Measurements from ENCODE around the gene CCDC12.

Gene CCDC12

DNA sequence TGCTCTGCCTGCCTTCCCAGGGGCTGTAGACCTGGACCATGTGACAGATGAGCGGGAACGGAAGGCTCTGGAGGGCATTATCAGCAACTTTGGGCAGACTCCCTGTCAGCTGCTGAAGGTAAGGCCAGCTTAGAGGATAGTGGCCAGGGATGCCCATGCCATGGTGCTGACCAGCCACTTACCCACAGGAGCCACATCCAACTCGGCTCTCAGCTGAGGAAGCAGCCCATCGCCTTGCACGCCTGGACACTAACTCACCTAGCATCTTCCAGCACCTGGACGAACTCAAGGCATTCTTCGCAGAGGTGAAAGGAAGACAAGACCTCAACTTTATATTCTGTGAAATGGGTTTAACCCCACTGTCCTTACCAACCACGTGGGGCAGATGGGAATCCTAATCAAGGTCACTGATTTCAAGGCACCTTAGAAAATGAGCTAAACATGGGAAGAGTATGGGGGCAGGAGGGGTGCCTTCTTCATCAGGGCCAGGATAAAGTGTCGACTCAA is 29.7 kb upstream of the CCDC12 start:
- Histone ChIP-seq H3K9ac (ENCODE audit: low read length) (no peak overlapping the region), H3K9me3 (ENCODE audit: control insufficient read depth, low read depth, low read length) (no peaks in the 10 kb centered on the region), H3K27ac (ENCODE audit: low read length) (no peak overlapping the region), H3K27me3 (ENCODE audit: control insufficient read depth, insufficient read depth, low read length) (no peaks in the 10 kb centered on the region), H3K4me3 (ENCODE audit: low read length) (no peak overlapping the region), H3K4me1 (ENCODE audit: control insufficient read depth, low read depth, low read length) (peaks cover 11% of the 10 kb centered on the region), H3K36me3 (ENCODE audit: control insufficient read depth, low read depth, low read length) (peaks cover 5% of the 10 kb centered on the region)

DNA sequence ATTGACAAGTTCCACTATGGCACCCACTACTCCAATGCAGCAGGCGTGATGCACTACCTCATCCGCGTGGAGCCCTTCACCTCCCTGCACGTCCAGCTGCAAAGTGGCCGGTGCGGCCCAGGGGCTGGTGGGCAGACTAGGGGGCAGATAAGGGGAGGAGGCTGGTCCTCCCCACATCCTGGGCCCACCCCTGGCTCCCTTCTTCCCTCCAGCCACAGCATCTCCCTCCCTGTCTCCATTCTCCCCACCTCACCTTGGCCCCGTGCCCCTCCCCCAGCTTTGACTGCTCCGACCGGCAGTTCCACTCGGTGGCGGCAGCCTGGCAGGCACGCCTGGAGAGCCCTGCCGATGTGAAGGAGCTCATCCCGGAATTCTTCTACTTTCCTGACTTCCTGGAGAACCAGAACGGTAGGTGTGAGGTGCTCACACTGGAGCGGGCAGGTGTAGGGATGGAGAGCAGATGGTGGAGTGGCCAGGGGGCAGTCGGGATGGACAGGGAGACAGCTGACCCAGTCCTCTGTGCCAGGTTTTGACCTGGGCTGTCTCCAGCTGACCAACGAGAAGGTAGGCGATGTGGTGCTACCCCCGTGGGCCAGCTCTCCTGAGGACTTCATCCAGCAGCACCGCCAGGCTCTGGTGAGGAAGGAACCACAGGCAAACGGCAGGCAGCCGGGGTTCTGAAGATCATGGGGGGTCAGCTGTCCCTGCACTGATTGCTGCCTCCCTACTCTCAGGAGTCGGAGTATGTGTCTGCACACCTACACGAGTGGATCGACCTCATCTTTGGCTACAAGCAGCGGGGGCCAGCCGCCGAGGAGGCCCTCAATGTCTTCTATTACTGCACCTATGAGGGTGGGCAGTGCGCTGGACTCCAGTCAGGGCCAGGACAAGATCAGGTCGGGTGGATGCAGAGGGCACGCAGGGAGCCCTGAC is 28.9 kb upstream of the CCDC12 start:
- Histone ChIP-seq H3K4me1 (ENCODE audit: control insufficient read depth, low read depth, low read length) (peaks cover 11% of the 10 kb centered on the region), H3K4me3 (ENCODE audit: low read length) (no peak overlapping the region), H3K27ac (ENCODE audit: low read length) (no peak overlapping the region), H3K36me3 (ENCODE audit: control insufficient read depth, low read depth, low read length) (peaks cover 6% of the 10 kb centered on the region), H3K9ac (ENCODE audit: low read length) (no peak overlapping the region), H3K27me3 (ENCODE audit: control insufficient read depth, insufficient read depth, low read length) (no peaks in the 10 kb centered on the region), H3K9me3 (ENCODE audit: control insufficient read depth, low read depth, low read length) (no peaks in the 10 kb centered on the region)

DNA sequence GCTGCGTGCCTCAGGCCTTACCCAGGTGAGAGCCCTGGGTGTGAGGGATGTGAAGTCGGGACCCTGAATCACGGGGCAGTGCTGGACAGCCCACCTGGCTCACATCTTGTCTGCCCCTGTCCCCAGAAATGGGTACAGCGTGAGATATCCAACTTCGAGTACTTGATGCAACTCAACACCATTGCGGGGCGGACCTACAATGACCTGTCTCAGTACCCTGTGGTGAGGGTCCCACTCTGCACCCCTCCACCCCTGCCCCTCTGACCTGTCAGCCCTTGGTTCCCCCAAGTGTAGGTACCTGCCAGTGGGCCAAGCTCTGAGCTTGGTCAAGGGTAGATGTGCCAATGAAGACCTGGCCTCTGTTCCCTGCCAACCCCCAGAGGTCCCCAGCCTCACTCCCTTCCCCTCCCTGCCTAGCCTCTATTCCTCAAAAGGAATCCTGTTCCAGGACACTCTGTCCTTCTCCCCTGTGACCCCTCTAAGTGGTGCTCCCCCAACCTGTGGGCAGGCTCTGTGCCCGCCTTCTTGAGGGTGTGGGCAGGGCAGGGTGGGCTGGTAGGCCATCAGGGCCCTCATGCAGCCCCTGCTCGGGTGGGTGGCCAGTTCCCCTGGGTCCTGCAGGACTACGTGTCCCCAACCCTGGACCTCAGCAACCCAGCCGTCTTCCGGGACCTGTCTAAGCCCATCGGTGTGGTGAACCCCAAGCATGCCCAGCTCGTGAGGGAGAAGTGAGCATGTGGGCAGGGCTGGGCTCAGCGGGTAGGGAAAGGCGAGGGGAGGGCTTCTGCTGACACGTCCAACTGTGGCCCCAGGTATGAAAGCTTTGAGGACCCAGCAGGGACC is 28.0 kb upstream of the CCDC12 start:
- Histone ChIP-seq H3K9me3 (ENCODE audit: control insufficient read depth, low read depth, low read length) (no peaks in the 10 kb centered on the region), H3K27me3 (ENCODE audit: control insufficient read depth, insufficient read depth, low read length) (no peaks in the 10 kb centered on the region), H3K36me3 (ENCODE audit: control insufficient read depth, low read depth, low read length) (peaks cover 9% of the 10 kb centered on the region), H3K27ac (ENCODE audit: low read length) (no peak overlapping the region), H3K4me3 (ENCODE audit: low read length) (no peak overlapping the region), H3K9ac (ENCODE audit: low read length) (no peak overlapping the region), H3K4me1 (ENCODE audit: control insufficient read depth, low read depth, low read length) (peaks cover 5% of the 10 kb centered on the region)

- H3K4me1 ChIP-seq (ENCODE audit: control insufficient read depth, low read depth, low read length), result peaks cover 4% of the 10 kb centered on the region
- H3K27me3 ChIP-seq (ENCODE audit: control insufficient read depth, insufficient read depth, low read length), result no peaks in the 10 kb centered on the region
- H3K27ac ChIP-seq (ENCODE audit: low read length), result no peak overlapping the region
- H3K9ac ChIP-seq (ENCODE audit: low read length), result no peak overlapping the region
- H3K36me3 ChIP-seq (ENCODE audit: control insufficient read depth, low read depth, low read length), result peaks cover 9% of the 10 kb centered on the region
- no peaks in the 10 kb centered on the region for H3K9me3 ChIP-seq (ENCODE audit: control insufficient read depth, low read depth, low read length)
- H3K4me3 ChIP-seq (ENCODE audit: low read length), result no peak overlapping the region
Observed at GRCh38 chr3:47003461-47004368, 27.2 kb upstream of the CCDC12 start.

DNA sequence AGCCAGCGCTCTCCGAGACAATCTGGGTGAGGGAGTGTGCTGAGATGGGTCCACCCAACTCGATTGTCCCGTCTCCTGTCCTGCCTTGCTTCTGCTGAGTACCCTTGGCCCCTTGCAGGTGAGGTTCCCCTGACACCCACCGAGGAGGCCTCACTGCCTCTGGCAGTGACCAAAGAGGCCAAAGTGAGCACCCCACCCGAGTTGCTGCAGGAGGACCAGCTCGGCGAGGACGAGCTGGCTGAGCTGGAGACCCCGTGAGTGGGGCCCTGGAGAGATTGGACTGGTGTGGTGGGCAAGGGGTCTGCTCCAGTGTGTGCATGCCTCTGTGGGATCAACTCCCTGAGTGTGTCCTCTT is 26.5 kb upstream of the CCDC12 start:
- no peaks in the 10 kb centered on the region for H3K9me3 ChIP-seq (ENCODE audit: control insufficient read depth, low read depth, low read length)

GRCh38 chr3:47002171-47003055 is 25.9 kb upstream of the CCDC12 start:
- no peaks in the 10 kb centered on the region for H3K27me3 ChIP-seq (ENCODE audit: control insufficient read depth, insufficient read depth, low read length)
- H3K9ac ChIP-seq (ENCODE audit: low read length), result no peak overlapping the region
- no peaks in the 10 kb centered on the region for H3K9me3 ChIP-seq (ENCODE audit: control insufficient read depth, low read depth, low read length)
- H3K4me3 ChIP-seq (ENCODE audit: low read length), result no peak overlapping the region
- H3K36me3 ChIP-seq (ENCODE audit: control insufficient read depth, low read depth, low read length), result peaks cover 9% of the 10 kb centered on the region
- H3K4me1 ChIP-seq (ENCODE audit: control insufficient read depth, low read depth, low read length), result no peaks in the 10 kb centered on the region
- no peak overlapping the region for H3K27ac ChIP-seq (ENCODE audit: low read length)

More for the DNA sequence above, 26.5 kb upstream of the CCDC12 start:
- Histone ChIP-seq H3K9ac (ENCODE audit: low read length) (no peak overlapping the region), H3K27me3 (ENCODE audit: control insufficient read depth, insufficient read depth, low read length) (no peaks in the 10 kb centered on the region), H3K36me3 (ENCODE audit: control insufficient read depth, low read depth, low read length) (peaks cover 9% of the 10 kb centered on the region), H3K4me1 (ENCODE audit: control insufficient read depth, low read depth, low read length) (no peaks in the 10 kb centered on the region), H3K27ac (ENCODE audit: low read length) (no peak overlapping the region), H3K4me3 (ENCODE audit: low read length) (no peak overlapping the region)

- peaks cover 9% of the 10 kb centered on the region for H3K36me3 ChIP-seq (ENCODE audit: control insufficient read depth, low read depth, low read length)
- H3K9me3 ChIP-seq (ENCODE audit: control insufficient read depth, low read depth, low read length), result no peaks in the 10 kb centered on the region
- H3K9ac ChIP-seq (ENCODE audit: low read length), result no peak overlapping the region
- H3K27me3 ChIP-seq (ENCODE audit: control insufficient read depth, insufficient read depth, low read length), result no peaks in the 10 kb centered on the region
- H3K4me3 ChIP-seq (ENCODE audit: low read length), result no peak overlapping the region
- no peaks in the 10 kb centered on the region for H3K4me1 ChIP-seq (ENCODE audit: control insufficient read depth, low read depth, low read length)
- no peak overlapping the region for H3K27ac ChIP-seq (ENCODE audit: low read length)
Observed at GRCh38 chr3:47001731-47002170, 25.2 kb upstream of the CCDC12 start.

DNA sequence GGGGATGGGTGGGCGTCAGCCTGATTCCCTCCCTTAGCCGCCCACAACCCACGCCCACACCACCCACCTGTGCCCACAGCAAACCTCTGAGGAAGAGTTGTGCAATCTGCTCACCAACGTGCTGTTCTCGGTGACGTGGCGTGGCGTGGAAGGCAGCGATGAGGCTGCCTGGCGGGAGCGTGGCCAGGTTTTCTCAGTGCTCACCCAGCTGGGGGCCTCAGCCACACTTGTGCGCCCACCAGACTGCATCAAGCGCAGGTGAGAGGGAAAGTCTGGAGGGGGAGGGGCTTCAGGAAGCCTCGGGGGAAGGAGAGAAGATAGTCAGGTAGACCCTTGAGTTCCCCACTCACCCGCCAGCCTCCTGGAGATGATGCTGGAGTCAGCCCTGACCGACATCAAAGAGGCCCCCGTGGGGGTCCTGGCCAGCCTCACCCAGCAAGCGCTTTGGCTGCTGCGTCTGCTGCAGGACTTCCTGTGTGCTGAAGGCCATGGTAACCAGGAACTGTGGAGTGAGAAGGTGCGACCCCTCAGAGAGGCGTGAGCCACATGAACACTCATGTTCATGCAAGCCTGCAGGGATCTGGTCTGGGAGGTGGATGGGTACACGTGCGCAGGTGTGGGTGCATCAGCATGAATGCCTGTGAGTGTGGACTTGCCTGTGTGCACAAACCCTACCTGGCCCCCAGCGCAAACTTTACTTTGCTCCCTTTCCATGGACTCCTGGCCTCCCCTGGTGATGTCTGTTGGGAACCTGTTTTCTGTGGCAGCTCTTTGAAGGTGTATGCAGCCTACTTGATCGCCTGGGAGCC is 24.6 kb upstream of the CCDC12 start:
- Histone ChIP-seq H3K36me3 (ENCODE audit: control insufficient read depth, low read depth, low read length) (peaks cover 9% of the 10 kb centered on the region), H3K27ac (ENCODE audit: low read length) (no peak overlapping the region)

GRCh38 chr3:47000198-47000815 is 23.8 kb upstream of the CCDC12 start:
- Histone ChIP-seq H3K27ac (ENCODE audit: low read length) (no peak overlapping the region), H3K9ac (ENCODE audit: low read length) (no peak overlapping the region), H3K36me3 (ENCODE audit: control insufficient read depth, low read depth, low read length) (peaks cover 9% of the 10 kb centered on the region), H3K4me3 (ENCODE audit: low read length) (no peak overlapping the region), H3K27me3 (ENCODE audit: control insufficient read depth, insufficient read depth, low read length) (no peaks in the 10 kb centered on the region), H3K4me1 (ENCODE audit: control insufficient read depth, low read depth, low read length) (no peaks in the 10 kb centered on the region), H3K9me3 (ENCODE audit: control insufficient read depth, low read depth, low read length) (no peaks in the 10 kb centered on the region)

More for the DNA sequence above, 24.6 kb upstream of the CCDC12 start:
- Histone ChIP-seq H3K9me3 (ENCODE audit: control insufficient read depth, low read depth, low read length) (no peaks in the 10 kb centered on the region), H3K27me3 (ENCODE audit: control insufficient read depth, insufficient read depth, low read length) (no peaks in the 10 kb centered on the region), H3K4me3 (ENCODE audit: low read length) (no peak overlapping the region), H3K4me1 (ENCODE audit: control insufficient read depth, low read depth, low read length) (no peaks in the 10 kb centered on the region), H3K9ac (ENCODE audit: low read length) (no peak overlapping the region)

Data from iPS-18a (cell line).